Stimulated activated CD4-positive, alpha-beta T cell treated with anti-CD3 and anti-CD28 coated beads, Interleukin-12 subunit alpha, Interleukin-12 subunit beta, amount 100 ng/mL, for 48 hours (primary cell): ENCODE results near the gene UBE2G2.
"Not testable (repeated sequence)": the region's sequence is repeated elsewhere in the genome, so short reads cannot be mapped to it uniquely, and the experiment has no call there.

ENCODE experiments used
- DNase-seq, 3 donors: peaks; one replicate each; pipeline ENCODE4 v3.0.0-alpha.2; 2020; ENCODE audit warnings: low read depth in 2 of 3, low spot score in 1 of 3

Gene UBE2G2

GRCh38 chr21:44836666-44837471 lies 35.2 kb upstream of the UBE2G2 start:
- no peak for DNase-seq

- no peak for DNase-seq
These were observed 34.7 kb upstream of the UBE2G2 start for GRCh38 chr21:44836349-44836665.

- no peak for DNase-seq
These were observed 34.0 kb upstream of the UBE2G2 start for GRCh38 chr21:44835647-44835973.

- DNase-seq: no peak
These were observed 33.5 kb upstream of the UBE2G2 start for GRCh38 chr21:44834951-44835646.

GRCh38 chr21:44834231-44834950 lies 32.8 kb upstream of the UBE2G2 start:
- no peak for DNase-seq

GRCh38 chr21:44833663-44834062 lies 32.0 kb upstream of the UBE2G2 start:
- DNase-seq: no peak

GRCh38 chr21:44832516-44833255 lies 31.1 kb upstream of the UBE2G2 start:
- DNase-seq: not testable (repeated sequence)

GRCh38 chr21:44831227-44831860 lies 29.7 kb upstream of the UBE2G2 start:
- no peak for DNase-seq

- no peak for DNase-seq
These were observed 28.0 kb upstream of the UBE2G2 start for GRCh38 chr21:44829507-44830092.

- no peak for DNase-seq
These were observed 26.9 kb upstream of the UBE2G2 start for GRCh38 chr21:44828362-44829056.

- DNase-seq: no peak
These were observed 21.6 kb upstream of the UBE2G2 start for GRCh38 chr21:44823179-44823660.

- DNase-seq: no peak
These were observed 21.0 kb upstream of the UBE2G2 start for GRCh38 chr21:44822484-44823178.

GRCh38 chr21:44820851-44821250 lies 19.2 kb upstream of the UBE2G2 start:
- no peak for DNase-seq

GRCh38 chr21:44819283-44820243 lies 17.9 kb upstream of the UBE2G2 start:
- DNase-seq: no peak

GRCh38 chr21:44818640-44819011 lies 17.0 kb upstream of the UBE2G2 start:
- DNase-seq: no peak

- DNase-seq: peak; percentile 71 to 78 (median 72)
These were observed 16.5 kb upstream of the UBE2G2 start, which contains the start of gene SUMO3 for GRCh38 chr21:44817914-44818639. Gene SUMO3, minus strand, starts transcription at chr21:44818062. Its CDS starts 94 bp downstream, at chr21:44817968.

GRCh38 chr21:44817506-44817880 lies 15.9 kb upstream of the UBE2G2 start:
- peak; percentile 87 to 91 (median 88) for DNase-seq
